ENCODE results near the gene ANAPC2. TPM values are rescaled to one million over a fixed set of nuclear protein-coding genes. Genes with fewer than 3 reads are reported as not detected.

The ANAPC2 gene
- total RNA-seq, 4 donors from 2014 or later, result 14.0 to 34.1 (median 25.1) TPM

GRCh38 chr9:137156567-137157375, 31.6 kb downstream of the ANAPC2 start:
- Histone ChIP-seq H3K4me3 (peak overlapping the region in 1 of 4 donors; percentile 32), H3K27me3 (peaks cover 5 to 73% (median 26%) of the 10 kb centered on the region in 4 donors), H3K36me3 (no peaks in the 10 kb centered on the region), H3K4me1 (peaks cover 8 to 24% (median 8%) of the 10 kb centered on the region in 3 donors), H3K27ac (no peak overlapping the region), H3K9me3 (no peaks in the 10 kb centered on the region)
- intact Hi-C loops (cut with DNase I), result no loop called here
- TF ChIP-seq POLR2A (IDR thresholded peaks at IDR 0.05) (no peak), CTCF (IDR thresholded peaks at IDR 0.05) (no peak)
- WGBS, 2 donors, result 4% methylated on average over 14 of the region's 65 CpGs; no CpG with 5 or more reads in 1 of the 2 donors
- DNase-seq, result no peak

GRCh38 chr9:137152844-137153405, 35.4 kb downstream of the ANAPC2 start:
- TF ChIP-seq CTCF (IDR thresholded peaks at IDR 0.05) (no peak), POLR2A (IDR thresholded peaks at IDR 0.05) (no peak)
- intact Hi-C loops (cut with DNase I), result no loop called here
- H3K27ac ChIP-seq, result no peak overlapping the region

GRCh38 chr9:137150617-137151457, 37.5 kb downstream of the ANAPC2 start:
- 37 to 39% methylated on average over 6 to 21 of the region's 34 CpGs for WGBS, 2 donors
- Histone ChIP-seq H3K4me3 (no peak overlapping the region), H3K27me3 (peaks cover 0 to 54% (median 0%) of the 10 kb centered on the region in 4 donors), H3K27ac (no peak overlapping the region), H3K4me1 (no peaks in the 10 kb centered on the region), H3K9me3 (peaks cover 0 to 8% (median 0%) of the 10 kb centered on the region in 3 donors), H3K36me3 (no peaks in the 10 kb centered on the region)
- intact Hi-C loops (cut with DNase I), result no loop called here
- TF ChIP-seq POLR2A (IDR thresholded peaks at IDR 0.05) (no peak), CTCF (IDR thresholded peaks at IDR 0.05) (no peak)
- DNase-seq, result no peak

More at GRCh38 chr9:137152844-137153405, 35.4 kb downstream of the ANAPC2 start:
- H3K4me1 ChIP-seq, result peaks cover 6 to 14% (median 7%) of the 10 kb centered on the region in 3 donors
- WGBS, 2 donors, result 87 to 93% methylated on average over 7 of the region's 7 CpGs
- H3K4me3 ChIP-seq, result no peak overlapping the region
- peaks cover 0 to 54% (median 4%) of the 10 kb centered on the region in 4 donors for H3K27me3 ChIP-seq
- no peak for DNase-seq
- H3K36me3 ChIP-seq, result no peaks in the 10 kb centered on the region
- peaks cover 0 to 8% (median 0%) of the 10 kb centered on the region in 3 donors for H3K9me3 ChIP-seq

GRCh38 chr9:137149942-137150616, 38.3 kb downstream of the ANAPC2 start:
- no peaks in the 10 kb centered on the region for H3K4me1 ChIP-seq
- no peak overlapping the region for H3K27ac ChIP-seq
- H3K4me3 ChIP-seq, result no peak overlapping the region
- H3K9me3 ChIP-seq, result peaks cover 0 to 8% (median 0%) of the 10 kb centered on the region in 3 donors
- TF ChIP-seq CTCF (IDR thresholded peaks at IDR 0.05), result no peak
- TF ChIP-seq POLR2A (IDR thresholded peaks at IDR 0.05), result no peak
- peaks cover 0 to 53% (median 0%) of the 10 kb centered on the region in 4 donors for H3K27me3 ChIP-seq
- 50% methylated on average over 3 to 17 of the region's 20 CpGs for WGBS, 2 donors
- no peak for DNase-seq
- intact Hi-C loops (cut with DNase I), result no loop called here
- no peaks in the 10 kb centered on the region for H3K36me3 ChIP-seq

All from esophagus squamous epithelium (tissue), 5 donors.